Measurements from ENCODE around the gene PTPN14.
"Not testable (repeated sequence)": the region's sequence is repeated elsewhere in the genome, so short reads cannot be mapped to it uniquely, and the experiment has no call there.

Gene PTPN14

DNA sequence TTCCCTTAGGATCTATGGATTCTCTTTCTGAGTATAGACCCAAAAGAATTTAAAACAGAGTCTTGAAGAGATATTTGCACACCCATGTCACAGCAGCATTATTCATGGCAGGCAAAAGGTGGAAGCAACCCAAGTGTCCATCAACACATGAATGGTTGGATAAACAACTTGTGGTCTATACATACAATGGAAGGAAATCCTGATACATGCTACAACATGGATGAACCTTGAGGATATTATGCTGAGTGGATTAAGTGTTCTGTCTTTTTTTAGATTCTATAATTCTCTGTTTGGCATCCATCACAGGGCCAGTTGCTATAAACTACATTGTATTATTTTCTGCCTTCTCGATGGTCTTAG lies 39.8 kb downstream of the PTPN14 start:
- Histone ChIP-seq H3K36me3 (ENCODE audit: control insufficient read depth in 1 of 2, insufficient read depth in 2 of 2, low read length in 2 of 2) (no peaks in the 10 kb centered on the region), H3K4me1 (ENCODE audit: control insufficient read depth in 1 of 2, insufficient read depth in 2 of 2, low read length in 2 of 2) (peaks cover under 1 to 11% of the 10 kb centered on the region in 2 donors), H3K9ac (ENCODE audit: low read depth in 1 of 2, low read length in 2 of 2) (no peak overlapping the region), H3K4me3 (ENCODE audit: low read depth in 1 of 2, low read length in 2 of 2) (no peak overlapping the region), H3K27ac (ENCODE audit: low read depth, low read length) (no peak overlapping the region), H3K27me3 (ENCODE audit: control insufficient read depth in 1 of 2, insufficient read depth in 2 of 2, low read length in 2 of 2) (no peaks in the 10 kb centered on the region), H3K9me3 (ENCODE audit: control insufficient read depth in 1 of 2, low read length in 2 of 2) (no peaks in the 10 kb centered on the region)

DNA sequence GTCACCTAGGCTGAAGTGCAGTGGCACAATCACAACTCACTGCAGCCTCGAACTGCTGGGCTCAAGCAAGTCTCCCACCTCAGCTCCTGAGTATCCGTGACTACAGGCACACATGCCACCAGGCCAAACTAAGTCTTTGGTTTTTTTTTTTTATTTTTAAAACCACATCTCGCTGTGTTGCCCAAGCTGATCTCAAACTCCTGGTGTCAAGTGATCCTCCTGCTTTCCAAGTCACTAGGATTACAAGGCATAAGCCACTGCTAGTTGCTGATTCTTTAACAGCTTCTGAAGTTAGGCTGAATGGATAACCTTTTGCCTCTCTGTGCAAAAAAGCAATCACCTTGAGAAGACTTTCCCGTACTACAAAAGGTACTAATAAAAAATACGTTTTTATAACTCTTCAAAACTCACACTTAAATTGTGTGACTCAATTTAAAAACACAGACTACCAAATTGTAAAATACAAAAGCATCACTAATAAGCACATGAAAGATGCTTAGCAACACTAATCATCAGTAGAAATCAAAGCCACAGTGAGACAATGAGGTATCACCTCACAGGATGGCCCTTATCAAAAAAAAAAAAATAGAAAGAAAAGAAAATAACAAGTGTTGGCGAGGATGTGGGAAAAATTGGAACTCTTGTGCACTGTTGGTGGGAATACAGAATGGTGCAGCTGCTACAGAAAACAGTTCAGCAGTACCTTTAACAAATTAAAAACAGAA lies 40.3 kb downstream of the PTPN14 start:
- Histone ChIP-seq H3K36me3 (ENCODE audit: control insufficient read depth in 1 of 2, insufficient read depth in 2 of 2, low read length in 2 of 2) (no peaks in the 10 kb centered on the region), H3K9ac (ENCODE audit: low read depth in 1 of 2, low read length in 2 of 2) (no peak overlapping the region), H3K9me3 (ENCODE audit: control insufficient read depth in 1 of 2, low read length in 2 of 2) (no peaks in the 10 kb centered on the region), H3K27me3 (ENCODE audit: control insufficient read depth in 1 of 2, insufficient read depth in 2 of 2, low read length in 2 of 2) (no peaks in the 10 kb centered on the region), H3K4me1 (ENCODE audit: control insufficient read depth in 1 of 2, insufficient read depth in 2 of 2, low read length in 2 of 2) (peaks cover 3 to 7% of the 10 kb centered on the region in 2 donors), H3K27ac (ENCODE audit: low read depth, low read length) (no peak overlapping the region), H3K4me3 (ENCODE audit: low read depth in 1 of 2, low read length in 2 of 2) (no peak overlapping the region)

DNA sequence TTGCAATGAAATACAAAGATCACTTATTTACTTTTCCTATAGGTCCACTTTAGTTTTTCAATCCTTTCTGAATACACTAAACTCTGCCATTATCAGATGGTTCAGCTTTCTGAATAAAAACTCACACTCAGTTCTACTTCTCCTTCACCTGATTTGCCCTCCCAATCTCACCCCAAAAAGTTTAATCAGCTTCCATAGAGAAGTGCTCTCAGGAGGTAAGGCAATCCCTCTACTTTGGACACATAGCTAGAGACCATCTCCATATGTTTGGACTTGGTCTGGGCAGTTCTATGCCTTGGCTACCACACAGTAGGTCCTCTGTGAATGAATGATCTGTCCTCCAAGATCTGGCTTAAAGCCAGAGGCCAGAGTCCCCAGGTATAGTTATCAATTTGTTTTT lies 40.9 kb downstream of the PTPN14 start:
- Histone ChIP-seq H3K27me3 (ENCODE audit: control insufficient read depth in 1 of 2, insufficient read depth in 2 of 2, low read length in 2 of 2) (no peaks in the 10 kb centered on the region), H3K27ac (ENCODE audit: low read depth, low read length) (no peak overlapping the region), H3K4me3 (ENCODE audit: low read depth in 1 of 2, low read length in 2 of 2) (no peak overlapping the region), H3K9ac (ENCODE audit: low read depth in 1 of 2, low read length in 2 of 2) (no peak overlapping the region), H3K9me3 (ENCODE audit: control insufficient read depth in 1 of 2, low read length in 2 of 2) (no peaks in the 10 kb centered on the region), H3K4me1 (ENCODE audit: control insufficient read depth in 1 of 2, insufficient read depth in 2 of 2, low read length in 2 of 2) (peaks cover 3 to 4% of the 10 kb centered on the region in 2 donors), H3K36me3 (ENCODE audit: control insufficient read depth in 1 of 2, insufficient read depth in 2 of 2, low read length in 2 of 2) (no peaks in the 10 kb centered on the region)

DNA sequence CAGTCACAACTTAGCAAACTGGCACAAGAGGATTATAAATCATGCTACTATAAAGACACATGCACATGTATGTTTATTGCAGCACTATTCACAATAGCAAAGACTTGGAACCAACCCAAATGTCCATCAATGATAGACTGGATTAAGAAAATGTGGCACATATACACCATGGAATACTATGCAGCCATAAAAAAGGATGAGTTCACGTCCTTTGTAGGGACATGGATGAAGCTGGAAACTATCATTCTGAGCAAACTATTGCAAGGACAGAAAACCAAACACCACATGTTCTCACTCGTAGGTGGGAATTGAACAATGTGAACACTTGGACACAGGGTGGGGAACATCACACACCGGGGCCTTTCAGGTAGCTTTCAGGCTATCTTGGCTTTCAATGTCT lies 41.8 kb downstream of the PTPN14 start:
- not testable (repeated sequence) for H3K27me3 ChIP-seq (ENCODE audit: control insufficient read depth in 1 of 2, insufficient read depth in 2 of 2, low read length in 2 of 2); H3K4me1 ChIP-seq (ENCODE audit: control insufficient read depth in 1 of 2, insufficient read depth in 2 of 2, low read length in 2 of 2); H3K4me3 ChIP-seq (ENCODE audit: low read depth in 1 of 2, low read length in 2 of 2); H3K36me3 ChIP-seq (ENCODE audit: control insufficient read depth in 1 of 2, insufficient read depth in 2 of 2, low read length in 2 of 2); H3K9me3 ChIP-seq (ENCODE audit: control insufficient read depth in 1 of 2, low read length in 2 of 2); H3K9ac ChIP-seq (ENCODE audit: low read depth in 1 of 2, low read length in 2 of 2); H3K27ac ChIP-seq (ENCODE audit: low read depth, low read length)

- peaks cover 0 to 3% of the 10 kb centered on the region in 2 donors for H3K27me3 ChIP-seq (ENCODE audit: control insufficient read depth in 1 of 2, insufficient read depth in 2 of 2, low read length in 2 of 2)
- H3K4me1 ChIP-seq (ENCODE audit: control insufficient read depth in 1 of 2, insufficient read depth in 2 of 2, low read length in 2 of 2): peaks cover 3 to 4% of the 10 kb centered on the region in 2 donors
- no peaks in the 10 kb centered on the region for H3K9me3 ChIP-seq (ENCODE audit: control insufficient read depth in 1 of 2, low read length in 2 of 2)
- no peak overlapping the region for H3K27ac ChIP-seq (ENCODE audit: low read depth, low read length)
- no peaks in the 10 kb centered on the region for H3K36me3 ChIP-seq (ENCODE audit: control insufficient read depth in 1 of 2, insufficient read depth in 2 of 2, low read length in 2 of 2)
- H3K9ac ChIP-seq (ENCODE audit: low read depth in 1 of 2, low read length in 2 of 2): no peak overlapping the region
- H3K4me3 ChIP-seq (ENCODE audit: low read depth in 1 of 2, low read length in 2 of 2): peak overlapping the region; percentile 26
These were observed 44.4 kb downstream of the PTPN14 start for GRCh38 chr1:214506972-214507431.

- Histone ChIP-seq H3K27me3 (ENCODE audit: control insufficient read depth in 1 of 2, insufficient read depth in 2 of 2, low read length in 2 of 2) (peaks cover 0 to 3% of the 10 kb centered on the region in 2 donors), H3K36me3 (ENCODE audit: control insufficient read depth in 1 of 2, insufficient read depth in 2 of 2, low read length in 2 of 2) (no peaks in the 10 kb centered on the region), H3K27ac (ENCODE audit: low read depth, low read length) (no peak overlapping the region), H3K9me3 (ENCODE audit: control insufficient read depth in 1 of 2, low read length in 2 of 2) (no peaks in the 10 kb centered on the region), H3K9ac (ENCODE audit: low read depth in 1 of 2, low read length in 2 of 2) (no peak overlapping the region), H3K4me3 (ENCODE audit: low read depth in 1 of 2, low read length in 2 of 2) (no peak overlapping the region), H3K4me1 (ENCODE audit: control insufficient read depth in 1 of 2, insufficient read depth in 2 of 2, low read length in 2 of 2) (peaks cover 3 to 4% of the 10 kb centered on the region in 2 donors)
These were observed 46.3 kb downstream of the PTPN14 start for GRCh38 chr1:214505134-214505533.

GRCh38 chr1:214504330-214504729 lies 47.1 kb downstream of the PTPN14 start:
- Histone ChIP-seq H3K36me3 (ENCODE audit: control insufficient read depth in 1 of 2, insufficient read depth in 2 of 2, low read length in 2 of 2) (no peaks in the 10 kb centered on the region), H3K9me3 (ENCODE audit: control insufficient read depth in 1 of 2, low read length in 2 of 2) (no peaks in the 10 kb centered on the region), H3K27me3 (ENCODE audit: control insufficient read depth in 1 of 2, insufficient read depth in 2 of 2, low read length in 2 of 2) (peaks cover 0 to 3% of the 10 kb centered on the region in 2 donors), H3K4me3 (ENCODE audit: low read depth in 1 of 2, low read length in 2 of 2) (no peak overlapping the region), H3K27ac (ENCODE audit: low read depth, low read length) (no peak overlapping the region), H3K9ac (ENCODE audit: low read depth in 1 of 2, low read length in 2 of 2) (no peak overlapping the region), H3K4me1 (ENCODE audit: control insufficient read depth in 1 of 2, insufficient read depth in 2 of 2, low read length in 2 of 2) (peaks cover 3 to 4% of the 10 kb centered on the region in 2 donors)

DNA sequence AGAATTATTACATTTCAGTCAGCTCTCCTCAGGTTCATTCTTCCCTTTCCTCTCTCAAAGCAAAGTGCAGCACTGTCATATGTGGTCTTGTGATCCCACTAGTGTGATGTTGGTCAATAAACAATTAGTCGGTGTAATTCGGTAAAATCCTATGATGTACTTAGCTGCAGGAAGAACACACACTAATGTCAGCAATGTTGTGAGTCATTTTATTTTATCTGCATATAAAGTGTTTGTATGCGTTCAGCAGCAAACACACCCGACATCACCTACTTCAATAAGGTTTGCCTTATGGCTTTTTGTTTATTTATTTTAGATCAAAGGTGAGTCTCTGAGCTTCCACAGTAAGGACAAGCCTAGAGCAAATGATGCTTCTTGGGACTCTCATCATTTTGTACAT lies 47.8 kb downstream of the PTPN14 start:
- Histone ChIP-seq H3K4me3 (ENCODE audit: low read depth in 1 of 2, low read length in 2 of 2) (no peak overlapping the region), H3K27me3 (ENCODE audit: control insufficient read depth in 1 of 2, insufficient read depth in 2 of 2, low read length in 2 of 2) (peaks cover 0 to 3% of the 10 kb centered on the region in 2 donors), H3K27ac (ENCODE audit: low read depth, low read length) (no peak overlapping the region), H3K4me1 (ENCODE audit: control insufficient read depth in 1 of 2, insufficient read depth in 2 of 2, low read length in 2 of 2) (peaks cover 3 to 4% of the 10 kb centered on the region in 2 donors), H3K36me3 (ENCODE audit: control insufficient read depth in 1 of 2, insufficient read depth in 2 of 2, low read length in 2 of 2) (no peaks in the 10 kb centered on the region), H3K9ac (ENCODE audit: low read depth in 1 of 2, low read length in 2 of 2) (no peak overlapping the region), H3K9me3 (ENCODE audit: control insufficient read depth in 1 of 2, low read length in 2 of 2) (no peaks in the 10 kb centered on the region)

DNA sequence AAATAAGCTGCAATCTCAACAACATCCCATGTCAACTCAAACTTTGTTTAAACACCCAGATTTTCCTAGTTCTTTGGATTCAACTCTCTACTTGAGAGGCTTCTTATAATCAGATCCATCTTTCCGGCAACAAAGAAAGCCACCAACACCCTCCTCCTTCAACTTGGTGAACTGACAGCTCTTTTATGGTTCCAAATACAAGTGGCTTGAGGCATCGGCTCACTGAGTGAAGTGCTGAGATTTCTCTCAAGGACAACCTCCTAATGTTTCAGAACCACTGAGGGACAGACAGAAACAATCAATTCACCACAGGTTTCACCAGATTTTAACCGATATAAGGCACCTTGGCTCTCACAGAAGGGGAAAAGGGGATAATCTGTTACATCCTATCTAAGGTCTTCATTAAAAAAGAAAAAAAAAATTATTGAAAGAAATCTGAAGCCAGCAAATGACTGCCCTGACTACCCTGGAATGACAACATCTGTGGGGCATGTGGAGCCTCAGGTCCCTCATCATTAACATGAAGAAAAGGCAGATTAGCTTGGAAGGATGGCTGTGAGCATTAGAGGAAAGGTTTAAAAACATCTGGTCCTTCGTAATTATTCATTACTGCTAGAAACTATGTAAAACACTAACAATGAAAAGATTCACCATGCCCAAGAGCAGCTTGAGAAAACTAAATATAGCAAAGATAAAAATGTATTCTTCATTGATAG lies 50.9 kb downstream of the PTPN14 start:
- H3K4me1 ChIP-seq (ENCODE audit: control insufficient read depth in 1 of 2, insufficient read depth in 2 of 2, low read length in 2 of 2): no peaks in the 10 kb centered on the region
- no peaks in the 10 kb centered on the region for H3K36me3 ChIP-seq (ENCODE audit: control insufficient read depth in 1 of 2, insufficient read depth in 2 of 2, low read length in 2 of 2)
- H3K4me3 ChIP-seq (ENCODE audit: low read depth in 1 of 2, low read length in 2 of 2): no peak overlapping the region
- H3K27ac ChIP-seq (ENCODE audit: low read depth, low read length): no peak overlapping the region
- no peaks in the 10 kb centered on the region for H3K9me3 ChIP-seq (ENCODE audit: control insufficient read depth in 1 of 2, low read length in 2 of 2)
- H3K9ac ChIP-seq (ENCODE audit: low read depth in 1 of 2, low read length in 2 of 2): no peak overlapping the region
- H3K27me3 ChIP-seq (ENCODE audit: control insufficient read depth in 1 of 2, insufficient read depth in 2 of 2, low read length in 2 of 2): peaks cover 0 to 3% of the 10 kb centered on the region in 2 donors

DNA sequence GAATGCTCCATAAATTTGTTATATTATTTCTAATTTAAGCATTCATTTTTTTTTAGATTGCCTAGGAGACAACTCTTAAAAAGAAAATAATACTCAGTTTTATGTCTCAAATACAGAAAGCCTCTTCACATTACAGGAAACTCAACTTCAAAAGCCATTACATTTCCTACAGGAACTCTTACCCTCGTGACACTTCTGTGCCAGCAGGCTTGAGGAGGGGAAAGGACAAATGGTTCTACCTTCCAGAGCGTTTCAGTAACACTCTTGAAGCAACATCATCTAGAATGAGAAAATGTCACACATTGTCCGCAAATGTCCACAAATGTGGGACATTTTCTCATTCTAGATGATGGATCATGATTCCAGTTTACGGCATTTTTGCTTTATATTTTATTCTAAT lies 51.7 kb downstream of the PTPN14 start:
- H3K36me3 ChIP-seq (ENCODE audit: control insufficient read depth in 1 of 2, insufficient read depth in 2 of 2, low read length in 2 of 2): no peaks in the 10 kb centered on the region
- H3K27me3 ChIP-seq (ENCODE audit: control insufficient read depth in 1 of 2, insufficient read depth in 2 of 2, low read length in 2 of 2): peaks cover 0 to 3% of the 10 kb centered on the region in 2 donors
- no peak overlapping the region for H3K27ac ChIP-seq (ENCODE audit: low read depth, low read length)
- H3K4me3 ChIP-seq (ENCODE audit: low read depth in 1 of 2, low read length in 2 of 2): no peak overlapping the region
- no peaks in the 10 kb centered on the region for H3K4me1 ChIP-seq (ENCODE audit: control insufficient read depth in 1 of 2, insufficient read depth in 2 of 2, low read length in 2 of 2)
- H3K9ac ChIP-seq (ENCODE audit: low read depth in 1 of 2, low read length in 2 of 2): no peak overlapping the region
- H3K9me3 ChIP-seq (ENCODE audit: control insufficient read depth in 1 of 2, low read length in 2 of 2): no peaks in the 10 kb centered on the region
